ENCODE results near the gene AKAP8.
A peak's percentile ranks its signal among the peaks of the same experiment; 100 is the strongest.
"Not testable (repeated sequence)": the region's sequence is repeated elsewhere in the genome, so short reads cannot be mapped to it uniquely, and the experiment has no call there.

The AKAP8 gene

GRCh38 chr19:15403151-15403531, 23.6 kb upstream of the AKAP8 start:
- DNase-seq: no peak

- DNase-seq: no peak
These were observed 23.0 kb upstream of the AKAP8 start for GRCh38 chr19:15402411-15403150.

DNA sequence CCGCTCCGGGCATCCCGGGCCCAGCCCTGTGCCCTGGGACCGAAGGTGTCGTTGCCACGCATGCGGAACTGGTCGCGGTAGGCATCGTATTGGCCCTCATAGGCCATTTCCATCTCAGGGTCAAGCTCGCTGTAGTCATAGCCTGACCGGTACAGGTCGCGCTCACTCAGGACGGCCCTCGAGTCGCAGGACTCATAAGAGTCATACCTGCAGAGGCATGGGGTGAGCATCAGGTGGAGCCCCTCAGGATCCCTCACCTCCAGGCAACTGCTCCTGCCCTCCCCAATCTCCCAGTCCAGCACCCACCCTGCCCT, 21.8 kb upstream of the AKAP8 start:
- no peak for DNase-seq

DNA sequence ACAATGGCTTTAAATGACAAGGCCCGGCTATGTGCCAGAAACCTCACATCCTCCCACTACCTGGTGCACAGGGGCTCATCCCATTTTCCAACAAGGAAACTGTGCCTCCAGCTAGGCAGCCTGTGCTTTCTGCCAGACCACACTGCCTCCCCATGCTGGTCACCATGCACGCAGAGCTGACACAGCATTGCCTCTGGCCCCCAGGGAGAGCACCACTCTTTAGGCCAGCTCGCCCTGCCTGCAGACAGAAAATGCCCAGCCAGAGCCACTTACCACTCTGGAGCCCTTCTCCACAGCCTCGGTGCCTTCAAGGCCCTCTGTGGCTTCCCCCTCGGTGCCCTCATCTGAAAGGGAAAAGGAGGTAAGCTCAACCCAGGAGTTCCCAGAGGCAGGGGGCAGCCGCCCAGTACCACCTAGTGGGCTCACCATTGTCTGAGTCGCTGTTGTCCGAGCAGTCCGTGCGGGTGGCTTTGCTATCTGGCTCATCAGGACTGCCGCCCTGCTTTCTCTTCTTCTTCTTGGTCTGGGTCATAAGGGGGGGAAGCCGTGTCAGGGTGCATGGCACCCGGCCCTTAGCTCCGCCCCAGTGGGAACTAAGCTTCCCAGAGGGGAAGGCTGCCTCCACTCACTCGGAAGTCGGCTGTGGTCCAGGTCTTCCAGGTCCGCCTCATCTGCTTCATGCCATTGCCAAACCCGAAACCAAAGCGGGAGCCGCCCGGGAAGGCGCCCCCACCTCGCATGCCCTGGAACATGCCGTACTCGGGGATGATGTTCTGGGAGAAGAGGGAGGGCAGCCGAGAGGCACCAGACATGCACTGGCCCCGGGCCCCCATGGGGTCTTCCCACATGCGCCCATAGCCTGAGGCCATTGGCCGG, 21.2 kb upstream of the AKAP8 start:
- no peak for DNase-seq

- DNase-seq: no peak
These were observed 20.0 kb upstream of the AKAP8 start for GRCh38 chr19:15399635-15400034.

DNA sequence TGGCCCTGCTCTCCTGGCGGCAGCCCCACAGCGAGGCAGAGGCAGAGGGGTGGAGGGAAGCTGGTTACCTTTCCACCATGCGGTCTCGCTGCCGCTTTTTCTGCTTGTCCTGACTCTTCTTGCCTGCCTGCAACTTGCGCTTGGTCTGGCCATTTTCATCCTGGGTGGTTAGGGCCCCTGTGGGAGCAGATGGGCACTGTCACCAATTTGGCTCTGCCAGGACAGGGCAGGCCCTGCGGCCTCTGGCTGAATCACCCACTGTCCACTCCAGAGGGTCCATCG, 19.6 kb upstream of the AKAP8 start:
- DNase-seq: no peak

DNA sequence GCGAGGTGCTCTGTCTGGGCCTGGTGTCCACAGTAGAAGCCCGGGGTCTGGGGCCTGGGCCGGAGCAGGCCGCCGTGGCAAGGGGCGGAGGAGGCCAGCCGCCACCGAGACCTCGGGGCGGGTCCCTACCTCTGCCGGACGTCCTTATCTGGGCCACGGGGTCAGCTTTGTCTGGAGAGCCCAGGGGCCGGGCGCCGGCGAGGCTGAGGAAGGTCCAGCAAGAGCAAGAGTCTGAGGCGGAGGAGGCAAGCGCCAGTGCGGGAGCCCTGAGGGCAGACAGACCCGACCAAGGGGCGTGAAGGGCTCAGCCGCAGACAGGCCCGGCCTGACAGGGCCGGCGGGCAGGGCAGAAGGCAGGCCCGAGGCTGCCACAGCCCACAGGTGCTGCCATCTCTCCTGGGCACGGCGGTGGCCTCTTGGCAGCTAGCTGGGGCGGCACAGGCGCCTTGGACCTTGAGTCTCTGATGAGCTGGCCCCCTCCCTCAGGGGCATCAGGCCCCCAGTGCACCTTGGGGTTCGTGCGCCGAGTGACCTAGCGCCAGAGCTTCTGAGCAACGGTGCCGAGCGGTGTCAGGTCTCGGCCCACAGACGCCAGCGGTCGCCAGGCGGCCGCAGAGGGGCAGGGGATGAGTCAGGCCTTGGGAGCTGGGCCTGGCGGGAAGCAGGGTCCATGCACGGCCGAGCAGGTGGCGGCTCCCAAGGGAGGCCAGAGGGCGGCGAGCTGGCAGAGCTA, 19.1 kb upstream of the AKAP8 start:
- DNase-seq: no peak

DNA sequence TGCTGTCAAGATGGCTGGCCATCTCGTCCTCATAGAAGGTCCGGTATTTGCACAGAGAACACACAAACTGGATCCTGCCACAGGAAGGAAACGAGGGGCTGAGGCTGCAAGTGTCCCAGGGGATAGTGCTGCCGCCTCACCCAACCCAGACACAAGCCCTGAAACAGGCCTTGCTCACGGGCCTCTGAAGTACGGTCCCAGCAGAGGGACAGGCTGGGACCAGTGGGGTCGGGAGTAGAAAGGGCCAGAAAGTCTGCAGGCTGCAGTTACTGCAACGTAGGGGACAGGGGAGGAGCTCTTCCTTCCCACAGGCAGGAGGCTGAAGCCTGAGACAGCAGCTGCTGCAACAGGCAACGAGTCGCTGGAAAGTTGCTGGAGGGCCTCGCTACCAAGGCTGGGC, 18.2 kb upstream of the AKAP8 start:
- DNase-seq: no peak

GRCh38 chr19:15397236-15397635, 17.6 kb upstream of the AKAP8 start:
- no peak for DNase-seq

DNA sequence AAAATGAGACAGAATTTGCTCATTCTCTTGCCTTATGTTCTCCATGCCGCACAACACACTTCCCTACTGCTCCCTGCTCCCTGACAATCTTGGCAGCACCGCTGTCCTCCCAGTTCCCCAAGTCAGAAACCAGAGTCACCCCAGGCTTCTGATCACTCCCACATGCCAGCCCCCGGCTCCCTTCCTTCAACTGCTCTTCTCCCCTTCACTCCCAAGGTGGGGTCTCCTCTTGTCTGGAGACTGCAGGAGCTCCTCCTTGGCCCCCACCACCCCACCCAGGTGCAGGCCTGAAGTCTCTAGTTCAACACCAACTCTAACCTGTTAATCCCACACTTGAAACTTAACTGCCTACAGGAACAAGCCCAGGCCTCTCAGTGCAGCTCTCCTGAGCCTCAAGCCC, 16.8 kb upstream of the AKAP8 start:
- no peak for DNase-seq

- DNase-seq: not testable (repeated sequence)
These were observed 15.7 kb upstream of the AKAP8 start for GRCh38 chr19:15395251-15395650.

- no peak for DNase-seq
These were observed 14.8 kb upstream of the AKAP8 start for GRCh38 chr19:15394426-15394825.

DNA sequence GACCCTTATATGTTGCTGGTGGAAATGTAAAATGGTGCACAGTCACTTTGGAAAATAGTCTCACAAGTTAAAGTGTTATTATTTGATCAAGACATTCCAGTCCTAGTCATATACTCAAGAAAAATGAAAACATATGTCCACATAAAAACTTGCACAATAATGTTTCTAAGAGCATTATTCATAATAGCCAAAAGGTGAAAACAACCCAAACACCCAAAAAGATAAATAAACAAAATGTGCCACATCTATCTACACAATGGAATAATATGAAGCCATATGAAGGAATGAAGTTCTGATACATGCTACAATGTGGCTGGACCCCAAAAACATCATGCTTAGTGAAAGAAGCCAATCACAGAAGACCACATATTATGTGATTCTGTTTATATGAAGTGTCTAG, 14.4 kb upstream of the AKAP8 start:
- no peak for DNase-seq

- no peak for DNase-seq
These were observed 11.2 kb upstream of the AKAP8 start for GRCh38 chr19:15390814-15391213.

DNA sequence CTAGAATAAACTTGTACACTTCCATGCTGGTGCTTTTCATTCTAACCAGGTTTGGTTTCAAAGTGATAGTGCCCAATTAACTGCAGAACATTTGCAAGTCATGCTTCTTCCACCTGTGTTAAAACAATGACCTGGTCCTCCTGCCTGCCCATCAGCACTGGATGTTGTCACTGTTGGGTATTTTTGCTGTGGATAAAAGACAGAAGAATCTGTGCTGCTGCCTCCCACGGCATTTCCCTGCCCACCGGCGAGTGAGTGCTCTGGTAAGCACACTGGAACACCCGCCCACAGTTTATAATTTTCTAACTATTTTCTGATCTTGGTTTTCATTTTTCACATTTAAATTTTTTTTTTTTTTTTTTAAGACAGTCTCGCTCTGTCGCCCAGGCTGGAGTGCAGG, 2.3 kb upstream of the AKAP8 start:
- no peak for DNase-seq

DNA sequence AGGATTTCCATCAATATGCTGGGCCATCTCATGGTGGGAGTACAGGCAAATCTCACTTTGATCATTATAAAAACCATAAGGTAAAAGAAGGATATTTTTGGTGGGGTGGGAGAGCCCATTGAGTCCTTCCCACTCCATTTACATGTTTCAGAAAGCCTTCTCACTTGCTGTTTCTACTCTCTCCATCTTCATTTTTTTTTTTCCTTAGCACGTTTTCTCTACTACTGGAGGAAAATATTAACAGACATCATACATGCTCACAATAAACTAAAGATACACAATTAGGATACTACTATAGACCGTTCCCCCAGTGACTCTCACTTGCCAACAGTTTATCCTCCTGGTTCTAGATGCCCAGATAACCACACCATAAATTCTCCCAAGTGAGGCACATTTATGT, 1.8 kb upstream of the AKAP8 start:
- DNase-seq: no peak

- DNase-seq: peak; percentile 34
These were observed 536 bp upstream of the AKAP8 start for GRCh38 chr19:15379999-15380647.

- DNase-seq: peak; percentile 29
These were observed 979 bp downstream of the AKAP8 start for GRCh38 chr19:15378534-15379082.

DNA sequence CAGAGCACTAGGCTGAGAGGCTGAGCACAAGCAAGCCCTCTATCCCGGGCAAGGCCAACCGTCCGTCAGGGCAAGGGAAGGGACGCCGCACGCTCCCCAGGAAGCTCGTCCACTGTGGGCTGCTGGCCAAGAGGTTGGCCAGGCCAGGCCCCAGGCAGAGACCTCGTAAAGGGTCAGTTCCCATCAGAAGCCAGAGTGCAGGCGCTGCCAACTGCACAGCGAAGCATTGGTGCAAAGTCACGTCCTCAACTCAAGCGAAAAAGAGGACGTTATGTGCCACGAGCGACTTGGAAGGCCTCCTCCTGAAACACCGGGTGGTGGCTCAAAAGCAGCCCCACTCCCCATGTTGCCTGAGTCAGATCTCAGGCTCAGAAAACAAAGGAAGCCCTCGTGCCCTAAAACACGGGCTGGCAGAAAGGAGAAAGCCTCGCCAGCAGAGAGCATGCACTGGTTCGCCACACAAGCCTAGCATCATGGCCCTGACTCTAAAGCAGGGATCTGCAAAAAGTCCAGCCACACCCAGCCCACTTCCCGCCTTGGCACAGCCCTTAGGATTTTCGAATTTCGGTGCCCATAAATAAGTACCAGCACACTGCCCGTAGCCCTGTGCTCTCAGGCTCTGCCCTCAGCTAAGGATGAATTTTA, 4.7 kb downstream of the AKAP8 start:
- no peak for DNase-seq

DNA sequence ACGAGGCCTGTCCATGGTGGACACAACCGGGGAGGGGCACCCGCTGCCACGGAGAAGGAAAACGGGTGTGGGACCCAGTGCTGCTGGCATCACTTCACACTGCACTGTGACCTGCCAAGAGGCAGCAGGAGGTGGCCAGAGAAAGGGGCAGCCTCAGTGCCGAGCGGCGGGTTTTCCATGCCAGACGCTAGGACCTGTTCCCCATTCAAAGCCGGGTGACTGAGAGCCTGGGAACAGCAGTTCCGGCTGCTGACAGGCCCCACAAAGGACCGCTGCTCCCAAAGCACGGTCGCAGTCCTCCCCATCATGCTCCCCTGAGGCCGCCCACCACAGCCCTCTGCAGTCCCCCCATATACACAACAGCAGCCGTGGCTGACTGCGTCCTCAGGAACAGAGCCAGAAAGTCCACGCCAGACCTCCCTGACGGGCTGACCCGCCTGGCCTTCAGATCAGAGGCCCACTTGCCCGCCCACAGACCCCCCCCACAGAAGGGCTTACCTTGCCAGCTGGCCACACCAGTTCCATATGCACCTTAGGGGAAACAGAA, 5.4 kb downstream of the AKAP8 start:
- no peak for DNase-seq

GRCh38 chr19:15373644-15374043, 5.9 kb downstream of the AKAP8 start:
- no peak for DNase-seq

DNA sequence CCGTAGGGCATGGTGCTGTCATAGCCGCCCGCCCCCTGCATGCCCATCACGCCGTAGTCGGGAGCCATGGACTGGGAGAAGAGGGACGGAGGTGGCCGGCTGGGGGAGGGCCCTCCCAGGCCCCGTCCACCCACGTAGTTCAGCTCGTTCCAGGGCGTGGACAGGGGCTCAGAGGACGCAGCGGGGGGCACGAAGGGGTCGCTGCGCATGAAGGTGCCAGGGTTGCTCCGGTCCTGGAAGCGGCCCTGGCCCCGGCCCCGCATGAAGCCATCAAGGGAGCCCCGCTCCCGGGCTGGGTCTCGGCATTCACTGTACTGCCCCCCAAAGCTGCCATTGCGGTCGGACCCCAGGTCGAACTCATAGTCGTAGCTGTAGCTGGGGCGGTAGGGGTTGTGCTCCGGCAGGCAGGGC, 6.7 kb downstream of the AKAP8 start:
- no peak for DNase-seq

- DNase-seq: no peak
These were observed 7.1 kb downstream of the AKAP8 start for GRCh38 chr19:15372470-15372869.

Data from NCI-H2029 (cell line).